ENCODE data around the gene RFTN2. TPM values are rescaled to one million over a fixed set of nuclear protein-coding genes. Genes with fewer than 3 reads are reported as not detected.
"Not testable (repeated sequence)": the region's sequence is repeated elsewhere in the genome, so short reads cannot be mapped to it uniquely, and the experiment has no call there.

The RFTN2 gene
- polyA plus RNA-seq, 6 donors from 2014 or later = 0.05 to 0.20 (median 0.15) TPM; not detected in 3

DNA sequence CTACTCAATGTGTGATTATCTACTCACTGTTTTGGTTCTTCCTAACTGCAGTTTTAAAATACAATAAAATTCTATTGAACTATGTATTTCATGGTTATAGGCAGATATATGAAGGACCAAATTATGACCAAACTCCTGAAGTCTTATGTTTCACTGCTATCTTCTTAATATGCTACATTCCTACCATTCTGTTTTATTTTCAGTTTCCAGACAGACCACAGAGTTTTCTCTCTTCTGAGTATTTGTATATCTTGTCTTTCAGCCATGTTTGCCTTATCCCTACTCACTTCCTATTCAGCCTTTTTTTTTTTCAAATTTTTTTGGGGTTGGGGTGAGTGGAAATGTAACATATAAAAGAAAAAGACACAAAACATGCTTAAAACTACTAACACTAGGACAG is 6.3 kb downstream of the RFTN2 start:
- ATAC-seq (ENCODE audit: low read depth in 2 of 2) (no peak), DNase-seq (no peak)
- H3K9me3 Mint-ChIP-seq = peaks cover 14 to 37% (median 28%) of the 10 kb centered on the region in 7 donors
- H3K4me3 Mint-ChIP-seq = peak overlapping the region in 1 of 8 donors; percentile 42
- peaks cover 17 to 30% of the 10 kb centered on the region in 2 donors for H3K36me3 Mint-ChIP-seq
- H3K27me3 Mint-ChIP-seq = peaks cover 23 to 33% (median 25%) of the 10 kb centered on the region in 3 donors
- peak overlapping the region in 1 of 6 donors; percentile 9 for H3K27ac Mint-ChIP-seq
- no peaks in the 10 kb centered on the region for H3K4me1 Mint-ChIP-seq

DNA sequence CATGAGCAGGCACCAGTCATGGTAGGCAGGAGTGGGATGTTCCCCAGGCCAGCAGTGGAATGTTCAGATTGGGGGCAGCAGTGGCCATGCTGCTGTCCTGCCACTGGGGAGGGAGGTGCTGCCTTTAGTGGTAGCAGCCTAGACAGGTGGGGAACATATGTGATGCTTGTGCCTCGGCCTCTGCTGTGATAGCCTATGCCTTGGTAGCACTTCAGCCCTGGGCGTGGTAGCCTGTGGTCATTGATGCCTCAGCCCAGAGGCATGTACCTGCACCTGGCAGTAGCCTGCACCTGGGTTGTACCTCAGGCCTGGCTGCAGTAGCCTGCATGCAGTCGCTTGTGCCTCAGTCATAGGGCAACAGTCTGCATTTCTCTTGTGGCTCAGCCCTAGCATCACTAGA is 7.1 kb downstream of the RFTN2 start:
- DNase-seq = no peak
- Mint-ChIP-seq H3K27ac (no peak overlapping the region), H3K27me3 (peaks cover 23 to 30% (median 25%) of the 10 kb centered on the region in 3 donors), H3K36me3 (peaks cover 17 to 30% of the 10 kb centered on the region in 2 donors), H3K9me3 (peaks cover 14 to 37% (median 28%) of the 10 kb centered on the region in 7 donors), H3K4me3 (no peak overlapping the region), H3K4me1 (no peaks in the 10 kb centered on the region)
- no peak for ATAC-seq (ENCODE audit: low read depth in 2 of 2)

DNA sequence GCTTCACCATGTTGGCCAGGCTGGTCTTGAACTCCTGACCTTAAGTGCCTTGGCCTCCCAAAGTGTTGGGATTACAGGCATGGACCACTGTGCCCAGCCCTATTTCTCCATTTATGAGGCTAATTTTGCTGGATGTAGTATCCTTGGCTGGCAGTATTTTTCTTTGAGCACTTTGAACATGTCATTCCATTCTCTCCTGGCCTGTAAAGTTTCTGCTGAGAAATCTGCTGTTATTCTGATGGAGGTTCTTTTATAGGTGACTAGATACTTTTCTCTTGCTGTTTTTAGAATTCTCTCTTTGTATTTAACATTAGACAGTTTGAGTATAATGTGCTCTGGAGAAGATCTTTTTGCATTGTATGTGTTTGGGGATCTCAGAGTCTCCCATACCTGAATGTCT is 9.1 kb downstream of the RFTN2 start:
- peaks cover 10 to 19% (median 18%) of the 10 kb centered on the region in 3 donors for H3K27me3 Mint-ChIP-seq
- H3K4me3 Mint-ChIP-seq = no peak overlapping the region
- no peaks in the 10 kb centered on the region for H3K4me1 Mint-ChIP-seq
- H3K9me3 Mint-ChIP-seq = peaks cover 16 to 37% (median 30%) of the 10 kb centered on the region in 7 donors
- no peak for ATAC-seq (ENCODE audit: low read depth in 2 of 2)
- H3K36me3 Mint-ChIP-seq = peaks cover 17 to 30% of the 10 kb centered on the region in 2 donors
- no peak overlapping the region for H3K27ac Mint-ChIP-seq
- DNase-seq = no peak

DNA sequence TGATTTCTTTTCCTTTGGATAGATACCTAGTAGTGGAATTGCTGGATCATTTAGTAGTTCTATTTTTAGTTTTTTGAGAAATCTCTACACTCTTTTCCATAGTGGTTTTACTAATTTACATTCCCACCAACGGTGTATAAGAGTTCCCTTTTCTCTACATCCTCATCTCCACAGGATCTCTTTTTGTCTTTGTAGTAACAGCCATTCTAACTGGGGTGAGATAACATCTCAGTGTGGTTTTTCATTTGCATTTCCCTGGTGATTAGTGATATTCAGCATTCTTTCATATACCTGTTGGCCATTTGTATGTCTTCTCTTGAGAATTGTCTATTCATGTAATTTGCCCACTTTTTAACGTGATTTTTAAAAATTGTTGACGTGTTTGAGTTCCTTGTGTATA is 13.8 kb downstream of the RFTN2 start:
- Mint-ChIP-seq H3K4me3 (no peak overlapping the region), H3K4me1 (no peaks in the 10 kb centered on the region), H3K27me3 (peaks cover 0 to 7% (median 5%) of the 10 kb centered on the region in 3 donors), H3K27ac (no peak overlapping the region), H3K36me3 (peaks cover 12 to 14% of the 10 kb centered on the region in 2 donors), H3K9me3 (peaks cover 8 to 23% (median 14%) of the 10 kb centered on the region in 7 donors)
- no peak for ATAC-seq (ENCODE audit: low read depth in 2 of 2)
- no peak for DNase-seq

DNA sequence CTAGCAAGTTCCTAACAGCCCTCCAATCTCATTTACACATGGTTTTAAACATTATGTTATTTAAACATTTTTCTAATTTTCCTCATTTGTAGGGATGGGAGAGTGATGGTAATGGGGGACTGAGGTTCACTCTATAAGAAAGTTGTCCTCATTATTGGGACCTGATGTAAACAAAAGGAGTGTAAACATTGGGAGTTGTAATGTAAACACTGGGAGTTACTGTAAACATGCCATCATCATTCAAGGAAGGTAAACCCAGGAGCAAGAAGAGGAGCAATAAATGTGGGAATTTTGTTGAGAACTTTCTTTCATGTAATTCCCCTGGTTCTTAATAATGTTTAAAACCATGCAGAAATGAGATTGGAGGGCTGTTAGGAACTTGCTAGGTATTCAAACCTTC is 17.8 kb downstream of the RFTN2 start:
- DNase-seq (no peak), ATAC-seq (ENCODE audit: low read depth in 2 of 2) (no peak)
- Mint-ChIP-seq H3K4me1 (no peaks in the 10 kb centered on the region), H3K4me3 (no peak overlapping the region), H3K27ac (no peak overlapping the region), H3K9me3 (peaks cover 0 to 4% (median 0%) of the 10 kb centered on the region in 7 donors), H3K27me3 (peaks cover 0 to 4% (median 3%) of the 10 kb centered on the region in 3 donors), H3K36me3 (no peaks in the 10 kb centered on the region)

DNA sequence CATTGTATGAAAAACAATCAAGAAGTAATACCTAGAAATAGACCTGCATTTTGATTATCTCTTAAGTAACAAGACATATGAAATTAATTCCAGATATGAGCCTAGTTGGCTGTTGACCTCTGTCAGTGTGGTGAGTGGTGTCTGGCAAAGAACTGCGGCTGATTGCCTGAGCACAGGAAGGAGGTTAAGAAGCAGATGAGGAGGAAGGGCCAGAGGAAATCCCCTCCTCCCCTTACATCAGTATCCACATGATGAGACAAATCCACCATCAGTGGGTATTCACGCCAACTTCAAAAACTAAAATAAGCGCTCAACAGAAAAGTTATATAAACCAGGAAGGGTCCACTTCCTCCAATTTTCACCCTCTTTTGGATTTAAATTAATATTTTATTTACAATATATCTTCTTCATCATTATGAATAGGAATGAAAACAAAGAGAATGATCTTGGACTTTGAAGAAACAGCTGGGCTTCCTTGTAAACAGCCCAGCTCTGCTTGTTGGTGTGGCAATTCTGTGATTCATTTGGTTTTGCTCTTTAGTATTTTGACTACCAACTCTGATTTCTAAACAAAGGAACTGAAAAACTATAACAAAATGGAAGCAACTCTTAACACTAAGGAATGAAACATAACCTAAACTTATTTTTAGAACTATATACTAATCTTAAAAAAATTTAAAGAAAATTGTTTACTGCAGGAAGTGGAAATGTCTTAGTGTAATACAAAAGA is 27.3 kb downstream of the RFTN2 start:
- peaks cover 0 to under 1% (median 0%) of the 10 kb centered on the region in 7 donors for H3K9me3 Mint-ChIP-seq
- H3K4me3 Mint-ChIP-seq = no peak overlapping the region
- H3K27me3 Mint-ChIP-seq = peaks cover 13 to 33% (median 18%) of the 10 kb centered on the region in 3 donors
- ATAC-seq (ENCODE audit: low read depth in 2 of 2) = no peak
- H3K4me1 Mint-ChIP-seq = no peaks in the 10 kb centered on the region
- no peak for DNase-seq
- H3K36me3 Mint-ChIP-seq = no peaks in the 10 kb centered on the region
- H3K27ac Mint-ChIP-seq = no peak overlapping the region

DNA sequence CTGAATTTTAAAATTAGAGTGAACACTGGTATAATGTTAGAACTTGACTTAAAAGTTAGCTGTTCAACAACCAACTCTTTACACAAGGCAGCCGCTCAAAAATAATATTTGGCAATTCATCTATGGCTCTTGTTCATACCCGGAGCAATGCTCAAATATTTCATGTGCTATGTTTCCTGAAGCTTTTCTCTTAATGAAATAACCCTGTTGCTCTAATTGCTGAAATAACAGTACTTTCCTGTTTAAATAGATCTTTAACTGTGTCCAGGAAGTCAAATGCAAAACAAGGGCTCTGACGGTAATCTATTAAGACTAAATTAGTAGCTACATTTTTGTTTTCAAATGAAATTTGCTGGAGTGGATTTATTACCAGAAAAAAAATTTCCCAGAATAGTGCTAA is 33.7 kb downstream of the RFTN2 start:
- Mint-ChIP-seq H3K27me3 (peaks cover 16 to 33% (median 20%) of the 10 kb centered on the region in 3 donors), H3K27ac (no peak overlapping the region), H3K9me3 (no peaks in the 10 kb centered on the region), H3K4me3 (no peak overlapping the region), H3K4me1 (no peaks in the 10 kb centered on the region), H3K36me3 (no peaks in the 10 kb centered on the region)
- ATAC-seq (ENCODE audit: low read depth in 2 of 2) (no peak), DNase-seq (no peak)

DNA sequence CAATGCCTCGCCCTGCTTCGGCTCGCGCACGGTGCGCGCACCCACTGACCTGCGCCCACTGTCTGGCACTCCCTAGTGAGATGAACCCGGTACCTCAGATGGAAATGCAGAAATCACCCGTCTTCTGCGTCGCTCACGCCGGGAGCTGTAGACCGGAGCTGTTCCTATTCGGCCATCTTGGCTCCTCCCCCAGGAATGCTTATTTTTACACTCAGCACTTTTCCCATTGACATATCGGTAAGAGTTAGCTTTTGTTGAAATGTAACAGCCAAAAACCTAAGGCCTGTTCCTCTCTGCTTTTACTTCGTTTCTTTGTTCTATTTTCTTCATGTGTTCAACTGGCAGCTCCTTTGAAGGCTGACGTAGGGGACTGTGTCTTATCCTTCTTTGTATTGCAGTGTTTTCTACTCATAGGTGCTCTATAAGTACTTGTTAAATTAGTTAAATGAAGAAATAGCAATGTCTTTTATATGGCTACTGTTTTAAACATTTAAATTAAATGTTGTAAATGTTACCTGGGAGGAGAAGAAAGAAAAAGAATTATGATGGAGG is 34.7 kb downstream of the RFTN2 start:
- not testable (repeated sequence) for ATAC-seq (ENCODE audit: low read depth in 2 of 2); DNase-seq; H3K9me3 Mint-ChIP-seq; H3K4me1 Mint-ChIP-seq; H3K27ac Mint-ChIP-seq; H3K36me3 Mint-ChIP-seq
- Mint-ChIP-seq H3K27me3 (peaks cover 12 to 33% (median 16%) of the 10 kb centered on the region in 3 donors), H3K4me3 (peak overlapping the region in 2 of 8 donors; percentile 11 to 25)

DNA sequence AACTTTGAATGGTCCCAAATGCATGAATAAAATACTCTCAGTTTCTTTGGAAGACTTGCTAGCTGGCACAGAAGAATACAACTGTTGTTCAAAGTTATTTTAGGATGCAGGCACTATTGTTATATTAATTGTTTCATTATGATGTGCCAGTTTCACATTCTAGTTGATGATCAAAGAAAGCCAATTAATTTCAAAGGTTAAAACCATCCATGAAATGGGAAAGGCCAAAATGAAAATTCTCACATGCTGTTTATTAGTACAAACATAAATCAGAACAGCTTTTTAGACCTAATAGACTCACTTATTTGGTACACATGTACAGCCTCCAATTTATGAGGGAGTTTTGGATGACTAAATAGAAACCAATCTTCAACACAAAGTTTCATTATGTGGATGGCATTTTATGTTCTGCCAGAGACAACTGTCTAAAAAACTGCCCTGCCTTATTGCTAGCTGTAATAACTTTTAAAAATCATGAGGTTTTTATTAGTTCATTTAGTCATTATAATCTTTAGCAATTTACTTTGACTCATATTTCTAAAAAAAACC is 42.2 kb downstream of the RFTN2 start:
- H3K27ac Mint-ChIP-seq = no peak overlapping the region
- no peak overlapping the region for H3K4me3 Mint-ChIP-seq
- no peak for DNase-seq
- H3K36me3 Mint-ChIP-seq = no peaks in the 10 kb centered on the region
- H3K9me3 Mint-ChIP-seq = peaks cover 0 to 25% (median 12%) of the 10 kb centered on the region in 7 donors
- ATAC-seq (ENCODE audit: low read depth in 2 of 2) = no peak
- no peaks in the 10 kb centered on the region for H3K4me1 Mint-ChIP-seq
- H3K27me3 Mint-ChIP-seq = no peaks in the 10 kb centered on the region

DNA sequence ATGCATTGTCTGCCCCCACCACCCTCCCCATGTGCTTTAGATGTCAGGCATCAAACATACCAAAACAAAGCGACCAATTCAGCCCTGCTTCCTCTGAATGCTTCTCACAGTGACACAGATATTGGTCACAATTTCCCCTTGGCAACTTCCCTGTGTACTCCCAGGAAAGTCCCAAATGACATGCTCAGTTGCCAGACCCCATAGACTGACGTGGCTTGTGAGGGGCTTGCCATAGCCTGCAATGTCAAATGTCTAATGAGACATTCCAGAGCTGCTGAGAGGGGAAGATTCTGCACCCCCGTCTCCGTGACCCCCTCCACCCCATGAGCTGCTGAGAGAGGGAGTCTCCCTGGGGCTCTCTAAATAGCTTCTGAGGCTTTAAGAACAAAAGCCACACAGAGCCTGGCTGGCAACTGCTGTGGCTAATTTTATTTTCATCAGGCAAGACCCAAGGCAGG is 47.3 kb downstream of the RFTN2 start:
- ATAC-seq (ENCODE audit: low read depth in 2 of 2) (no peak), DNase-seq (no peak)
- Mint-ChIP-seq H3K4me3 (no peak overlapping the region), H3K9me3 (peaks cover 0 to 25% (median 8%) of the 10 kb centered on the region in 7 donors), H3K4me1 (no peaks in the 10 kb centered on the region), H3K36me3 (no peaks in the 10 kb centered on the region), H3K27me3 (peaks cover 0 to 15% (median 8%) of the 10 kb centered on the region in 3 donors), H3K27ac (no peak overlapping the region)

DNA sequence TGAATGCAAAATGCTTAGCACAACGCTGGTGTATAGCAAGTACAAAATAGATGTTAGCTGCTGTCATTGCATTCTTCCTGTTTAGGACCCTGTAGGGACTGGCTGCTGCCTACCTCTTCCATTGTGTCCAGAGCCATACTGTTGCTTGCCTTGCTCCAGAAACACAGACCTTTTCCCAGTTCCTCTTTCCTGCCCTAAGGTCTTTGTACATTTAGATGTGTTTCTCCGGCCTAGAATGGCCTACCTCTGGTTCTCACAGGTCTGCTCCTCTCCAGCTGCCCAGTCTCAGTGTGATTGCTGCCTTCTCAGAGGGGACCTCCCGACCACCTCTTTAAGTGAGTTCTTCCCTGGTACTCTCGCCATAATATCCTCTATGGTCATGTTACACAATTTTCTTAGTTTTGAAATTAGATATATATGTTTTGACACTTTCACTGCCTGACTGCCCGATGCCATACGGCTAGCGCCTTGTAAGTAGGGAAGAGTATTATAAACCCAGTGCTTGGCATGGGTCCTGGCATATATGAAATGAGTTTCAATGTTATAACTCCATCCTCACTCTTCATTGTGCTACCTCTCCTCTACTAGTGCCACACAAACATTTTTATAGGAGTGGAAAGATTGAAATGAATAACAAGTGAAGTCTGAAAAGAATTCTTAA is 48.3 kb downstream of the RFTN2 start:
- peaks cover 0 to 16% (median 1%) of the 10 kb centered on the region in 7 donors for H3K9me3 Mint-ChIP-seq
- ATAC-seq (ENCODE audit: low read depth in 2 of 2) (no peak), DNase-seq (no peak)
- H3K4me3 Mint-ChIP-seq = no peak overlapping the region
- H3K4me1 Mint-ChIP-seq = no peaks in the 10 kb centered on the region
- peaks cover 0 to 15% (median 8%) of the 10 kb centered on the region in 3 donors for H3K27me3 Mint-ChIP-seq
- H3K36me3 Mint-ChIP-seq = no peaks in the 10 kb centered on the region
- H3K27ac Mint-ChIP-seq = peak overlapping the region in 1 of 6 donors; percentile 76

DNA sequence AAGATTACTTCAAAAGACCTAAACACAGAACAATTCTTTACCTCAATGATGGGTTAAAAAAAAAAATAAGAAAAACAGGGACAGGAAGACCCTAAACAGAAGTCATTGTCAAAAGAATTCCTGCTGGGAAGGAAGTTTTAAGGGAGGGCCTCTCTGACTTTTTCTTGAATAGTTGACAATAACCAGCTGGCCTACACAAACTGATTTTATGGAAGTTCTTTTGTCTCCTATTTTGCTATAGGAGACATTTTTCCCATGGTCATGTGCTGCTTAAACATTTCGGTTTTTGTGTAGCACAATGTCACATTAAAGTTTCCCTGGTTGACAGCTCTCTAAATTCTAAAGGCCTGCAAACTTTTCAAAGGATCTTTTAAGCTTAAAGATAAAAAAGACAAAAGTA is 55.3 kb downstream of the RFTN2 start:
- H3K27ac Mint-ChIP-seq = no peak overlapping the region
- H3K4me3 Mint-ChIP-seq = no peak overlapping the region

DNA sequence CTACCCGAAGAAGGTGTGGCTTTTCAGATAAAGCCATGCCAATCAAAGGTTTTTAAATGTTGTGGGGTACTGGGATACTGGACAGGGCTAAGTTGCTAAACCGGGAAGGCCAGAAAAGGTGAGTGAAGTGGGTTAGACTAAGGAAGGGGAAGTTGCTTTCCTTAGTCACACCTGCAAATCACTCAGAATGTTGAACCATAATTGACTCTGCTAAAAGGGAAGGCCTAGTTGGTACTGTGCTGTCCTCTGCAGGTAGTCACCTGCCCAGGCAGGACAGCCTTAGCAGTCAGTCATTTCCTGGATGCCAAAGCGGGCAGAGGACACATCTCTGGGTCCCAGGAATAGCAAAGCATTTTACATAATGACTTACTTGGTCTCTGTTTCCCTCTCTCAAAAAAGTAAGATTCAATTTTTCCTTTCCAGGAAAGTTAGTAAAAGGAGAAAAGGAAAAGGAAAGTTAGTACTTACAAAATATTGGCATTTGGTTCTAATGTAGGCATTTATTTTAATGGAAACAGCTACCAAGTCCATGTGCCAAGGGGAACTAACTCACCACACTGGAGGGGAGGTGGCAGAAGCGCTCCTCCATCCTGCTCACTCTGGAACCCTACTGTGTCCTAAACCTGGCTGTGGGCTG is 60.3 kb downstream of the RFTN2 start:
- H3K27ac Mint-ChIP-seq = no peak overlapping the region
- peaks cover 3 to 17% (median 14%) of the 10 kb centered on the region in 3 donors for H3K27me3 Mint-ChIP-seq
- no peaks in the 10 kb centered on the region for H3K36me3 Mint-ChIP-seq
- ATAC-seq (ENCODE audit: low read depth in 2 of 2) (no peak), DNase-seq (no peak)
- H3K4me1 Mint-ChIP-seq = no peaks in the 10 kb centered on the region
- peaks cover 0 to 2% (median 0%) of the 10 kb centered on the region in 7 donors for H3K9me3 Mint-ChIP-seq
- peak overlapping the region in 1 of 8 donors; percentile 5 for H3K4me3 Mint-ChIP-seq

More for the DNA sequence above, 55.3 kb downstream of the RFTN2 start:
- ATAC-seq (ENCODE audit: low read depth in 2 of 2) (no peak), DNase-seq (no peak)
- Mint-ChIP-seq H3K4me1 (no peaks in the 10 kb centered on the region), H3K27me3 (peaks cover 0 to 2% (median 0%) of the 10 kb centered on the region in 3 donors), H3K9me3 (no peaks in the 10 kb centered on the region), H3K36me3 (no peaks in the 10 kb centered on the region)
